Cerebellar nuclear complex (tissue), 1 donor: ENCODE measurements around the gene CKS2.
"Not testable (repeated sequence)": the region's sequence is repeated elsewhere in the genome, so short reads cannot be mapped to it uniquely, and the experiment has no call there.

ENCODE experiments used
- DNase-seq, 2 experiments: peaks; one replicate each; lab custom pipeline; 2025; lab: John Stamatoyannopoulos, UW

Gene CKS2

GRCh38 chr9:89310475-89311345, at the start of gene CKS2:
TSS of gene CKS2 (plus strand) at chr9:89311195. CDS start at chr9:89311293, 98 bp downstream.
- peak; percentile 94 to 98 for DNase-seq

GRCh38 chr9:89273528-89274279, 37.3 kb upstream of the CKS2 start:
- DNase-seq, result no peak

GRCh38 chr9:89274838-89275237, 36.2 kb upstream of the CKS2 start:
- DNase-seq, result no peak

- not testable (repeated sequence) for DNase-seq
Measured at GRCh38 chr9:89276040-89276439, 35.0 kb upstream of the CKS2 start.

GRCh38 chr9:89277043-89277442, 34.0 kb upstream of the CKS2 start:
- DNase-seq, result no peak

- DNase-seq, result no peak
Measured at GRCh38 chr9:89277454-89277853, 33.5 kb upstream of the CKS2 start.

- no peak for DNase-seq
Measured at GRCh38 chr9:89278551-89278950, 32.4 kb upstream of the CKS2 start.

- no peak for DNase-seq
Measured at GRCh38 chr9:89278997-89279739, 31.8 kb upstream of the CKS2 start.

GRCh38 chr9:89281106-89281505, 29.9 kb upstream of the CKS2 start:
- DNase-seq, result no peak

GRCh38 chr9:89282248-89282968, 28.6 kb upstream of the CKS2 start:
- not testable (repeated sequence) for DNase-seq

GRCh38 chr9:89284076-89284475, 26.9 kb upstream of the CKS2 start:
- no peak for DNase-seq

GRCh38 chr9:89291741-89292140, 19.3 kb upstream of the CKS2 start:
- no peak for DNase-seq

GRCh38 chr9:89293014-89293413, 18.0 kb upstream of the CKS2 start:
- no peak for DNase-seq

- DNase-seq, result no peak
Measured at GRCh38 chr9:89295400-89295799, 15.6 kb upstream of the CKS2 start.

- DNase-seq, result not testable (repeated sequence)
Measured at GRCh38 chr9:89301996-89302395, 9.0 kb upstream of the CKS2 start.

- no peak for DNase-seq
Measured at GRCh38 chr9:89304020-89304833, 6.8 kb upstream of the CKS2 start.

GRCh38 chr9:89304834-89305188, 6.2 kb upstream of the CKS2 start:
- DNase-seq, result no peak

- no peak for DNase-seq
Measured at GRCh38 chr9:89305868-89306267, 5.1 kb upstream of the CKS2 start.

- no peak for DNase-seq
Measured at GRCh38 chr9:89309166-89309565, 1.8 kb upstream of the CKS2 start.

GRCh38 chr9:89309608-89310474, 1.2 kb upstream of the CKS2 start:
- DNase-seq, result no peak
